Natural killer cell treated with Interleukin-12 subunit alpha and Interleukin-12 subunit beta and Interleukin-15 and Interleukin-18, amount 100 ng/mL, for 72 hours (primary cell): Measurements from ENCODE around the gene FAM83D. TPM values are rescaled to one million over a fixed set of nuclear protein-coding genes. Genes with fewer than 3 reads are reported as not detected.
"Not testable (repeated sequence)": the region's sequence is repeated elsewhere in the genome, so short reads cannot be mapped to it uniquely, and the experiment has no call there.

Source experiments
- ATAC-seq, 2 donors: fragments of 150-1000 bp; cut with Tn5 transposase in 1 of 2; sonication (Bioruptor Pico), chemical (Tn5 transposase) in 1 of 2; 2 replicates each; pipeline ENCODE4 v1.10.0; 2021
- DNase-seq: peaks from one replicate; pipeline ENCODE4 v3.0.0; 2022; ENCODE audit warnings: low spot score
- H3K27ac Mint-ChIP-seq, 2 donors: 1 replicate in 1 of 2; 2 replicates in 1 of 2; pipeline ENCODE4 v1.8.0; 2022; ENCODE audit warnings: mixed read lengths in 2 of 2, mild to moderate bottlenecking in 1 of 2, moderate library complexity in 1 of 2
- H3K27me3 Mint-ChIP-seq, 2 donors: 1 replicate in 1 of 2; 2 replicates in 1 of 2; pipeline ENCODE4 v1.8.0; 2022; ENCODE audit warnings: mixed read lengths in 2 of 2
- H3K36me3 Mint-ChIP-seq: one replicate; pipeline ENCODE4 v1.8.0; 2022; ENCODE audit warnings: mixed read lengths
- H3K4me1 Mint-ChIP-seq, 2 donors: 1 replicate in 1 of 2; 2 replicates in 1 of 2; pipeline ENCODE4 v1.8.0; 2022; ENCODE audit warnings: low read depth in 2 of 2, mixed read lengths in 2 of 2, mild to moderate bottlenecking in 1 of 2
- H3K4me3 Mint-ChIP-seq: one replicate; pipeline ENCODE4 v1.8.0; 2022; ENCODE audit warnings: mixed read lengths
- H3K9me3 Mint-ChIP-seq: 2 replicates; pipeline ENCODE4 v1.8.0; 2022; ENCODE audit warnings: mixed read lengths
- total RNA-seq, 2 donors: library from RNA; stranded (reverse); gene quantifications; one replicate each; pipeline ENCODE4 v1.2.3, GENCODE V29; 2022

Gene FAM83D
- total RNA-seq, 2 donors from 2014 or later: 8.1 to 25.0 TPM

DNA sequence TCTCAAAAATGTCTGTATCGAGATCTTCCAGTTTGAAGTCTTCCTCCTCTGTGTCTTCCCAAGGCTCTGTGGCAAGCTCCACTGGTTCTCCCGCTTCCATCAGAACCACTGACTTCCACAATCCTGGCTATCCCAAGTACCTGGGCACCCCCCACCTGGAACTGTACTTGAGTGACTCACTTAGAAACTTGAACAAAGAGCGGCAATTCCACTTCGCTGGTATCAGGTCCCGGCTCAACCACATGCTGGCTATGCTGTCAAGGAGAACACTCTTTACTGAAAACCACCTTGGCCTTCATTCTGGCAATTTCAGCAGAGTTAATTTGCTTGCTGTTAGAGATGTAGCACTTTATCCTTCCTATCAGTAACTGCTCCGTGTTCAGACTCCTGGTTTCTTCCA lies 25.9 kb downstream of the FAM83D start:
- Mint-ChIP-seq H3K27ac (no peak overlapping the region), H3K9me3 (no peaks in the 10 kb centered on the region), H3K4me3 (no peak overlapping the region), H3K27me3 (no peaks in the 10 kb centered on the region), H3K4me1 (no peaks in the 10 kb centered on the region), H3K36me3 (peaks cover 10% of the 10 kb centered on the region)
- DNase-seq: no peak
- no peak for ATAC-seq

DNA sequence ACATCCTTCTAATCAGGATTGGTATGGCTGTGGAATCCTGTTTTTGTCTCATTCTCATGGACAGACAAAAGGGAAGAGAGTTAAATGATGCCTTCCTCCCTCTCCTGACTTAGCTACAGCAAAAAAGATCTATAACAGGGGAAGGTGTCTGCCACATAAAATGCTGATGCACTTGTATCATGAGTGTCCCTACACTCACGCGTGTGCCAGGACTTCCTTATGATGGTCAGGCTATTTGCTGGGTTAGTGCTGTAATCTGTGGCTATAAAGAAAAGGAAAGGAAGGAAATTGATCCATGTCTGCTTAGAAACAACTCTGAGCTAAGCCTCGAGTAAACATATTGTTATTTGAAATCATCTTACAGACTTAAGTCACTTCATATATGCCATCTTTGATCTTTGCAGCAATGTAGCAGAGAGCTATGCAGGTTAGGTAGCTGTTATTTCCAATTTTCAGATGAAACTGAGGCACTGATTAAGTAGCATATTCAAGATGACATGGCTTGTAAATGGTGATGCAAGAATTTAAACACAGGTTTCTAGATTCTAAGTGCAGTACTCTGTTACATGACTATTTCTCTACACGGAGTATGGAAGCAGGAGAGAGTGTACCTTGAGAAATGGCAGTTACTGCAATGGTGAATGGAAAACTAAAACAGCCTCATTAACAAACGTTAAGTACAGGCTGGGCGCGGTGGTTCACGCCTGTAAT lies 27.6 kb downstream of the FAM83D start:
- H3K27me3 Mint-ChIP-seq: no peaks in the 10 kb centered on the region
- ATAC-seq: no peak
- no peak for DNase-seq
- no peak overlapping the region for H3K27ac Mint-ChIP-seq
- peaks cover 10% of the 10 kb centered on the region for H3K36me3 Mint-ChIP-seq
- H3K4me1 Mint-ChIP-seq: no peaks in the 10 kb centered on the region
- no peaks in the 10 kb centered on the region for H3K9me3 Mint-ChIP-seq
- H3K4me3 Mint-ChIP-seq: no peak overlapping the region

DNA sequence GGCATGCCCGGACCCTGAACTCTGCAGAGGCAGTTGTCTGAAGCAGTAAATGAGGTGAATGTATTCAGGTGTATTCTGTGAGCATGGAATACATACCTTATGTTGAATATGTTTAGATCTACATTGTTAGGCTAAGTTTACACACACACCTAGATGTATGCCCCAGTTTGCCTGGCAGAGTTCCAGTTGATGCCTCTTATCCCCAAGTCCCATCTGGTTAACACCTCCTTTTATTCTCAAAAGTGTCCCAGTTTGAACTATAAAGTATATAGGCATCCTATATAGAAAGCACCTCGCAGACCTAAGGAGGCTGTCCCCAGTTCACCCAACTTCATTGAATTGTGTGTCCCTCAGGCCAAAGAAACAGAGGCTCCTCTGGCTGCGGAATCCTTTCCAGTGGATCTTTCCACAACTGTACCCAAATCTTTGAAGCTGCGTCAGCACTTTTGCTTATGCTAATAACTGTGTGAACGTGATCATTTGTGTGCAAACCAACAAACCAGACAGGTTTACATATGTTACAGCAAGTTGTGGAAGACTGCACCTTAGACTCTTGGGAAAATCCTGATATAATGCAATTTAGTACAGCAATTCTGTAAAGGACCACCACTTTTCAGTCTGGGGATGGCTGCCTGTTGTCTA lies 31.1 kb downstream of the FAM83D start:
- H3K9me3 Mint-ChIP-seq: no peaks in the 10 kb centered on the region

DNA sequence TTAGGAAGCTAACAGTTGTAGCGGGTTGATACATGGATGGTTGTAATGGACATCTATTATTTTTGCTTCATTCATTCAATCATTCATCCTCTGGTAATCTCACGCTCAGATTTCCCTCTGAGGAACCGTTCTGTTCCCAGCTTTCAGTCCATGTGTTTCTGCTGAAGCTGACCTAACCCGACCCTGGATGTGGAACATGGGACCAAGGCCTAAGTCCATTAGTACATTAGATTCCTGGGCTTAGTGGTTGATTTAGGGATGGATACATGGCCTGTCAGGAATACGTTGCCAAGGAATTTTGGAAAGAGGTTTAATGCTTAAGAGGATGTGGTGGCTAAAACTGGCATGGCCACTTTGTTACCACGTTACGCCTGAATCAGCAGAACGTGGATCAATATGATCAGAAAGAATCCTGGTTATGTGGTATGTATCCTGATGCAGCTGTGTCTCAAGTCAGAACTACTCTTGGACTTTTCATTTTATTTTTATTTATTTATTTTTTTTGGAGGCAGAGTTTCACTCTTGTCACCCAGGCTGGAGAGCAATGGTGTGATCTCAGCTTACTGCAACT lies 31.8 kb downstream of the FAM83D start:
- no peak overlapping the region for H3K4me3 Mint-ChIP-seq
- no peaks in the 10 kb centered on the region for H3K9me3 Mint-ChIP-seq
- peaks cover 5% of the 10 kb centered on the region for H3K36me3 Mint-ChIP-seq
- DNase-seq (no peak), ATAC-seq (no peak)
- H3K4me1 Mint-ChIP-seq: peaks cover 14 to 16% of the 10 kb centered on the region in 2 donors
- H3K27ac Mint-ChIP-seq: no peak overlapping the region
- no peaks in the 10 kb centered on the region for H3K27me3 Mint-ChIP-seq

More for the DNA sequence above, 31.1 kb downstream of the FAM83D start:
- Mint-ChIP-seq H3K4me1 (peaks cover 9 to 11% of the 10 kb centered on the region in 2 donors), H3K27me3 (no peaks in the 10 kb centered on the region), H3K36me3 (peaks cover 8% of the 10 kb centered on the region), H3K4me3 (no peak overlapping the region), H3K27ac (no peak overlapping the region)
- DNase-seq (no peak), ATAC-seq (no peak)

DNA sequence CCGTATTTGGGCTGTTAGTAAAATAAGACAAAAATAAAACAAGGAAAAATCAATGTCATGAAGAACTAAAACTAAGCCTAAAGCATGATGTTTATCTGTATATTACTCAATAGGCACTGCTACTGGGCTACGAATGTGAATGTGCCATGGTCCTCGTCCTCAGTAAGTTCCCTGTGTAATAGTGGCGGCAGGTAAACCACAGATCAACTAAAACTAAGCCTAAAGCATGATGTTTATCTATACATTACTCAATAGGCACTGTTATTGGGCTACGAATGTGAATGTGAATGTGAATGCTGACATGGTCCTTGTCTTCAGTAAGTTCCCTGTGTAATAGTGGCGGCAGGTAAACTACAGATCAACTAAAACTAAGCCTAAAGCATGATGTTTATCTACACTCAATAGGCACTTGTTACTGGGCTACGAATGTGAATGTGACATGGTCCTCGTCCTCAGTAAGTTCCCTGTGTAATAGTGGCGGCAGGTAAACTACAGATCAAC lies 34.0 kb downstream of the FAM83D start:
- not testable (repeated sequence) for H3K36me3 Mint-ChIP-seq, ATAC-seq, H3K9me3 Mint-ChIP-seq, H3K27me3 Mint-ChIP-seq, H3K27ac Mint-ChIP-seq, DNase-seq, H3K4me3 Mint-ChIP-seq
- peaks cover 20 to 26% of the 10 kb centered on the region in 2 donors for H3K4me1 Mint-ChIP-seq

DNA sequence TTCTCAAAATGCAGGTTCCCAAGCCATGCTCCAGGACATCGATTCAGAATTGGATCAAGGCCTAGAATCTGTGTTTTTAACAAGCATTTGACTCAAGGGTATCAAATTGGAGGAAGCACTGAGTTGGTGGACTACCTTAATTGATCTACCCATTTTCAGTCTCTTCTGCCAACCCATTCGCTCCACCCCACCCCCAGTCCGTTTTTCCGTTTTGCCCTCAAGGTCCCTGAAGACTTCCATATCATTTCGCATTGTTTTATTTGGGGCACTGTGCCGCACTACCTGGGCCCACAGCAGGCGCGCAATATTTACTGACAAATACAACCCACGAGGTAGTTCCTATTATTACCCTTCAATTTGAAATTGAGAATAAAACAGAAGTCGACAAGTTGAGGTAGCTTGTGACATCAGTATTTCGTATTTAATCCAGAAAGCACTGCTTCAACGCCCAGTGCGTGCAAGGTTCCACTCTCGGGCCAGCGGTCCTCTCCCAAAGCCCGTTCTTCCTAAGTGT lies 35.4 kb downstream of the FAM83D start:
- Mint-ChIP-seq H3K4me3 (peak overlapping the region; percentile 95), H3K4me1 (peaks cover 20 to 26% of the 10 kb centered on the region in 2 donors), H3K27me3 (no peaks in the 10 kb centered on the region), H3K36me3 (no peaks in the 10 kb centered on the region), H3K9me3 (no peaks in the 10 kb centered on the region), H3K27ac (peak overlapping the region; percentile 90 to 99)
- ATAC-seq (no peak), DNase-seq (no peak)

DNA sequence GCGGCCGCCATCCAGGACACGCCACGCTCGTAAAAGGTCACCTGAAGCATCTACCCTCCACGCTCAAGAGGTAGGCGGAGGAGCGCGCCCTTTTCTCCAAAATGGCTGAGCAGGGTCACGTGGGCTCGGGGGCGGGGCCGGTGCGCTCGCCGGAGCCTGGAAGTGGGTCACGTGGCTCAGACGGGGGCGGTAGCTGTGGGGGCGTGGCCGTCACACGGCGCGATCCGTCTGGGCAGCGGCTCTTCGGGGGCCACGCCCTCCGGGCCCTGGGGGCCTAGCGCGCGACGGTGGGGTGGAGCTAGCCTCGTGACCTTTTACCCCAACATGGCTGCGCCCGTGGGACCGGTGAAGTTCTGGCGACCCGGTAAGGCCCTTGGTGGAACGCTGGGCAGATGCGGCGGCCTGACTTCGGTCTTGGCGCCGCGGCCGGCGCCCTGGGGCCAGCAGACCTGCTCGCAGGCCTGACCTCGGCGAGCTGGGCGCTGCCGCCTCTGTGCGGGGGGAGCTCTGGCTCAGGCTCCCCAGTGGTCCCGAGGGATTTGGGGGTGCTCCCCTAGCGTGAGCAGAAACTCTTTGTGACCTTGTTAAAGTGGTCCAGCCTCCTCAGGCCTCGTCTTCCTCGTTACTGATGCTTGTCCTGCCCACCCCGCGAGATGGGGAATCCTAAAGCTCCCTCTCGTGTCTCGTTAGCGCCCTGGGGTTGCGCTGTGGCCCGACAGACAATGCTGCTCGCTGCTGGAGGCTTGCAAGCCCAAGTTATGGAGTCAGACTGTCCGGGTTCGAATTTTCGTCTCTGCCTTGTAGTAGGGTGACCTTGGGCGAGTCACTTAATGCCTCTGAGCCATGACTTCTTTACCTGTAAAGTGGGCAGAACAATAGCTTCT lies 36.1 kb downstream of the FAM83D start, which contains the start of gene DHX35:
Gene DHX35, plus strand, starts transcription at position 301 of the 884 bp plus-strand sequence. Its CDS starts 24 bp downstream, at position 325.
- H3K27me3 Mint-ChIP-seq: no peaks in the 10 kb centered on the region
- peak; percentile 99 for DNase-seq
- H3K4me3 Mint-ChIP-seq: peak within 1 kb of the TSS; percentile 95
- H3K9me3 Mint-ChIP-seq: no peaks in the 10 kb centered on the region
- peaks cover 20 to 26% of the 10 kb centered on the region in 2 donors for H3K4me1 Mint-ChIP-seq
- peak within 1 kb of the TSS; percentile 90 to 99 for H3K27ac Mint-ChIP-seq
- ATAC-seq: peak; percentile 100
- H3K36me3 Mint-ChIP-seq: no peaks in the 10 kb centered on the region

DNA sequence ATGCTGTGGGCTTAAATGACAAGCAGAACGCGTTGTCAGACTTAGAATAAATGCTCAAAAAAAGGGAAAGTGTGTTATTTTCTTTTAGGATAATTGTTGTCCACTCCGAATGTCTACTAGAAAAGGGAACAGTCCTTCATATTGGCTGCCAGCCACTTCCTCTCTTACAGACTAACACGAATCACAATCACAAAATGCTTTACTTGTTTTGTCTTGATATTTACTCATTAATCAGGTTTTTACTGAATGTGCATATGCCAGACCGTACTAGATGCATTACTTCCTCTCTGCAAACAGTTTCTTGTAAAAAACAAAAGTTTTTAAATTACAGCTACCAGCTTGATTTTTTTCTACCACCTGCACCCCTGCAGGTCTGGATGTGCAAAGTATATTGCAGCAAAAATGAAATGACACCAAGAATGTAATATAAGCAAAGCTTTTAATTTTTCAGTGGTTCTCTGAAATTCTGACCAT lies 36.7 kb downstream of the FAM83D start:
- Mint-ChIP-seq H3K27ac (peak overlapping the region; percentile 90 to 99), H3K36me3 (no peaks in the 10 kb centered on the region), H3K4me1 (peaks cover 20 to 26% of the 10 kb centered on the region in 2 donors), H3K4me3 (peak overlapping the region; percentile 95), H3K27me3 (no peaks in the 10 kb centered on the region), H3K9me3 (no peaks in the 10 kb centered on the region)
- DNase-seq (no peak), ATAC-seq (no peak)

DNA sequence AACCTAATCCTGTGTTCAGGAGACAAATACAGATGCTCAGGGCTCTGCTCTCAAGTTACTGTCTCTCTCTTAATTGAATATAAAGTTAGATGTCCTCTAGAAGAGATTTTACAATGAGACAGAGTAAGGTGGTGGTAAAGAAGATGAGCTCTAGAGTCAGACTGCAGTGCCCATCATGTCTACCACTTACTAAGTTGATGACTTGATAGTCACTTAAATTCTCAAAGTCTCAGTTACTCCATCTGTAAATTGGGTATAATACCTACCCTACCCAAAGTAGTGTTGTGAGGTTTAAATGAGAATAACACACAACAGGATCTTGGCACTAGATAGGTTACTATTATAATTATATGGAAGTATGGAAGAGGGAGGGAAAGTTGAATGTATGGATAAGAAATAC lies 37.5 kb downstream of the FAM83D start:
- no peaks in the 10 kb centered on the region for H3K36me3 Mint-ChIP-seq
- ATAC-seq: no peak
- no peak for DNase-seq
- no peak overlapping the region for H3K4me3 Mint-ChIP-seq
- no peak overlapping the region for H3K27ac Mint-ChIP-seq
- no peaks in the 10 kb centered on the region for H3K9me3 Mint-ChIP-seq
- H3K4me1 Mint-ChIP-seq: peaks cover 20 to 26% of the 10 kb centered on the region in 2 donors
- H3K27me3 Mint-ChIP-seq: no peaks in the 10 kb centered on the region

DNA sequence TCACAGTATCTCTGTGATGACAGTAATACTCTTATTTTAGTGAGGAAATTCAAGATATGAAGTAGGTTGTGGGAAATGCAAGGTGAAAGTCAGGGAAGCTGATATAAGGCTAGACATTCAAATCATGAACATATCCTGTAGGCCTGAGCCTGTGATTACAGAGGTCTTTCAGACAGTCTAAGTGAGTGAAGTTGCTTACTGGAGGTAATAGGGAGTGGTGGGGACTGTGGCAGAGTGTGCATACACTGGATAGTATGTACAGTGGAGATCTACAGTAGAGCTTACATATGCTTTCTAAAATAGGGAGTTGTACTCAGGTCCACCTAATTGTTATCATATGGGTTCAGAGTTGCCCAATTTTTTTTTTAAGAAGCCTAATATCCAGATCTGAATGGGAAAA lies 39.0 kb downstream of the FAM83D start:
- no peak for ATAC-seq
- Mint-ChIP-seq H3K36me3 (peaks cover 4% of the 10 kb centered on the region), H3K4me3 (no peak overlapping the region)

DNA sequence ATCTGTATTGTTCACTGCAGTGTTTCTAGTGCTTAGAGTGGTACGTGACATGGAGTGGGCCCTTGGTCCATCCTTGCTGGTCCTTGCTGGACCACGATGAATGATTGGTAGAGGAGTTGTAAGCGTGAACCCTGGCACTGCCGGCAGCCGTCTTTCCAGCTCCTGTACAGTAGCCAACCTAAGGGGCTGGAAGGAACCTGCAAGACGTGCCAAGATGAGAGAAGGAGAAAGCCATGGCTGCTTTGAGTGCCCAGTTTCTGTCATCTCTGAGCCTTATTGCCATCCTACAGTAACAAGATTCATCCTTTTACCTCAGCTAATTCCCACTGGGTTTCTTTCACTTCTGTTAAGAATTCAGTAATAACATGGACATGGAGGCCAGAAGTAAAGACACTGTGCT lies 41.9 kb downstream of the FAM83D start:
- H3K4me1 Mint-ChIP-seq: peaks cover 5 to 8% of the 10 kb centered on the region in 2 donors
- peaks cover 15% of the 10 kb centered on the region for H3K36me3 Mint-ChIP-seq

More for the DNA sequence above, 39.0 kb downstream of the FAM83D start:
- H3K27me3 Mint-ChIP-seq: no peaks in the 10 kb centered on the region
- no peaks in the 10 kb centered on the region for H3K9me3 Mint-ChIP-seq
- H3K27ac Mint-ChIP-seq: no peak overlapping the region
- peaks cover 20 to 26% of the 10 kb centered on the region in 2 donors for H3K4me1 Mint-ChIP-seq
- no peak for DNase-seq

DNA sequence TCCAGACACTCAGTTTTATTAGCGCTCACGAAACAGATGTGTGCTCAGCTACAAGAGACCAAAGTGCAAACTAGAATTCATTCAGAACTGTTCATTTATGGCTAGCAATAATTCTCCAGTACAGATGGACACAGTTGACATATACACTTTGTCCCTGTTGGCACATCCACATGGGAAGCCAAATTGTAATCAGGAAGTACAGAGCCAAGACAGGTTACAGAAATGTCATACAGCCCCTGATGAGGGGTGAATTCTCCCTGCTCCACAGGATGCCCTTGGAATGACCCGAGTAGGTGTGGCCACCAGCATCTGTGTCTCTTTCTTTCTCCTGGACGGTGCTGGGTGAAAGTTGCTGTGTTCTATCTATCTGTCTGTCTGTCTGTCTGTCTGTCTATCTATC lies 43.5 kb downstream of the FAM83D start:
- no peak for ATAC-seq
- no peak for DNase-seq
- H3K36me3 Mint-ChIP-seq: peaks cover 18% of the 10 kb centered on the region
- H3K27me3 Mint-ChIP-seq: no peaks in the 10 kb centered on the region
- no peak overlapping the region for H3K27ac Mint-ChIP-seq
- no peak overlapping the region for H3K4me3 Mint-ChIP-seq
- no peaks in the 10 kb centered on the region for H3K9me3 Mint-ChIP-seq
- H3K4me1 Mint-ChIP-seq: peaks cover 4 to 10% of the 10 kb centered on the region in 2 donors

More for the DNA sequence above, 41.9 kb downstream of the FAM83D start:
- Mint-ChIP-seq H3K9me3 (no peaks in the 10 kb centered on the region), H3K27ac (no peak overlapping the region), H3K4me3 (no peak overlapping the region), H3K27me3 (no peaks in the 10 kb centered on the region)
- no peak for DNase-seq
- ATAC-seq: no peak

DNA sequence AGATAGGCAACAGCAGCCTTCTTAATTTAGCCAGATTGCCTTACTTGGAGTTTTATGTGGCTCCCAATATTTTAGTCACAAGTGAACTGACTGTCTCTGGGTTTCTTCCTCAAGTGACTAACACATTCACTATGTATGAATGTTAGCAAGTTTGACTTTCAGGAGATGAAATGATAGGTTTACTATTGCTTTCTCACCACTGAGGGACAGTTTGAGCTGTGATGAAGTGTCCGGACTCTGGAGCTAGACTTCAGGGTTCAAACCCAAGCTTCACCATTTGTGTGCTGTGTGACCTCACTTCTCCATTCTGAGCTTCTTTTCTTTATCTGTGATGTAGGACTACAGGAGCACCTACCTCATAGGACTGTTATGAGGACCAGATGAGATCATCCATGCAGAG lies 44.1 kb downstream of the FAM83D start:
- H3K36me3 Mint-ChIP-seq: peaks cover 19% of the 10 kb centered on the region

More for the DNA sequence above, 44.1 kb downstream of the FAM83D start:
- Mint-ChIP-seq H3K9me3 (no peaks in the 10 kb centered on the region), H3K4me1 (peaks cover 2 to 15% of the 10 kb centered on the region in 2 donors), H3K27ac (no peak overlapping the region), H3K27me3 (no peaks in the 10 kb centered on the region), H3K4me3 (no peak overlapping the region)
- no peak for DNase-seq
- ATAC-seq: no peak
